Mucosa of rectum (tissue), 2 donors: ENCODE results near the gene ETF1.

Experiments
- H3K27ac ChIP-seq, 2 donors: one replicate each; pipeline ENCODE4 v1.7.0; 2013; ENCODE audit warnings: inconsistent platforms in 2 of 2, low read depth in 2 of 2, low read length in 2 of 2
- H3K27me3 ChIP-seq, 2 donors: one replicate each; pipeline ENCODE4 v1.7.0; 2013; ENCODE audit warnings: low read length in 2 of 2; ENCODE audit not compliant: control insufficient read depth in 2 of 2, insufficient read depth in 2 of 2
- H3K36me3 ChIP-seq, 2 donors: one replicate each; pipeline ENCODE4 v1.7.0; 2013; ENCODE audit warnings: low read length in 2 of 2; ENCODE audit not compliant: control insufficient read depth in 2 of 2, insufficient read depth in 2 of 2
- H3K4me1 ChIP-seq, 2 donors: one replicate each; pipeline ENCODE4 v1.7.0; 2013; ENCODE audit warnings: low read length in 2 of 2, mild to moderate bottlenecking in 1 of 2; ENCODE audit not compliant: control insufficient read depth in 2 of 2, insufficient read depth in 2 of 2
- H3K4me3 ChIP-seq, 2 donors: one replicate each; pipeline ENCODE4 v1.7.0; 2013; ENCODE audit warnings: low read length in 2 of 2
- H3K9ac ChIP-seq, 2 donors: one replicate each; pipeline ENCODE4 v1.7.0; 2013; ENCODE audit warnings: low read length in 2 of 2, low read depth in 1 of 2, mild to moderate bottlenecking in 1 of 2
- H3K9me3 ChIP-seq, 2 donors: one replicate each; pipeline ENCODE4 v1.7.0; 2013; ENCODE audit warnings: low read length in 2 of 2; ENCODE audit not compliant: control insufficient read depth in 2 of 2
- donor health status: healthy.
- donor health status: Normal muscosa, but diverticular disease.

Gene ETF1

DNA sequence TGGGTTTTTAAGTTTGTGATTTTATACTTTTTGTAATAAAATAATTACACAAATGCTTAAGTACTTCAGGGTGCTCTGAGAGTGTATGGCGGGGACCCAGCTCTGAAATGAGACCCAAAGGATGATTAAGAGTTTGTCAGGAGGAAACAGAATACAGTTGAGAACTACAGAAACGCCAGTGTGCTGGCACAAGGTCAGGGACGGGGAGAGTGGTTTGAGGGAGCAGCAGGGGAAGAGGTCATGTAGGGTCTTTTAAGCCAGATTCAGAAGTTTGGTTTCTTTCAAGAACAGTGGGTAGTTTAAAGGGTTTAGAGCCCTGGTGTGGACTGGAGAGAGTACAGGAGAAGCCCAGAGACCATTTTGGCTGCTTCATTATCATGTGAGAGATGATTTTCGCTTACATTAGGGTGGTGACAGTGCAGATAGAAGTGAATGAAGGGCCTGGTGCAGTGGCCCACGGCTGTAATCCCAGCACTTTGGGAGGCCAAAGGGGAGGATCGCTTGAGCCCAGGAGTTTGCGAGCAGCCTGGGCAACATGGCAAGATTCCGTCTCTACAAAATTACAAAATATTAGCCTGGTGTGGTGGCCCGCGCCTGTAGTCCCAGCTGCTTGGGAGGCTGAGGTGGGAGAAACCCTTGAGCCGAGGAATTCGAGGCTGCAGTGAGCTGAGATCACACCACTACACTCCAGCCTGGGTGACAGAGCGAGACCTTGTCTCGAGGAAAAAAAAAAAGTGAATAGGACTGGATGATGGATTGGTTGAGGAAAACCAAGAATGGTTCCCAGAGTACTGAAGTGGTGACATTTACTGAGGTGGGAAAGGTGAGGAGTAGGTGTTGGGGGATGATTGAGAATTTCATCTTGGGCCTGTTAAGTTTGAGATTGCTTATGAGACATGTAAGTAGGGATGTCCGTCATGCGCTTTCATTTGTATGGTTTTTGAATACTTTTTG, 1.4 kb upstream of the ETF1 start:
- Histone ChIP-seq H3K36me3 (peaks cover 4% of the 10 kb centered on the region in 2 donors), H3K9ac (peak overlapping the region; percentile 97 to 100), H3K27ac (peak overlapping the region; percentile 96 to 100), H3K27me3 (no peaks in the 10 kb centered on the region), H3K4me3 (peak overlapping the region; percentile 87 to 98), H3K4me1 (peaks cover 21 to 28% of the 10 kb centered on the region in 2 donors), H3K9me3 (no peaks in the 10 kb centered on the region)

DNA sequence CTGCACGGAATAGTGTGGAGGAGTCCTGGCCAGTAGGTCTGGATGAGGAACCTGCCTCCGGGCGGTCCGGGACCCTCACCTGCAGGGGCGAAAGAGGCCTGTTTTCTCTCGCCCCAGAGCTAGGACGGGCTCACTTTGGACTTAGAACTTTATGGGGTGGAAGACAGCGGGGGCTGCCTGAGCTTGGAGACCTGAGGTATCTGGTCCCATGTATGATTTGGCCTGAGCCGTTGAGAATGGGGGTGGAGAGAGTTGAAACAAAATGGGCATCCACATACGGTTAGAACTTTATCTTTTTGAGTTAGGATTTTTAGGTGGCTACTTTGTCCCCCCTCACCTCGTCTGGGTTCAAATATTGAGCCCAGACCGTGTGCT, 681 bp upstream of the ETF1 start:
- H3K4me3 ChIP-seq, result peak overlapping the region; percentile 87 to 98
- peak overlapping the region; percentile 97 to 100 for H3K9ac ChIP-seq
- peak overlapping the region; percentile 96 to 100 for H3K27ac ChIP-seq
- H3K9me3 ChIP-seq, result no peaks in the 10 kb centered on the region
- H3K36me3 ChIP-seq, result peaks cover 6 to 10% of the 10 kb centered on the region in 2 donors
- H3K27me3 ChIP-seq, result no peaks in the 10 kb centered on the region
- H3K4me1 ChIP-seq, result peaks cover 26 to 31% of the 10 kb centered on the region in 2 donors

DNA sequence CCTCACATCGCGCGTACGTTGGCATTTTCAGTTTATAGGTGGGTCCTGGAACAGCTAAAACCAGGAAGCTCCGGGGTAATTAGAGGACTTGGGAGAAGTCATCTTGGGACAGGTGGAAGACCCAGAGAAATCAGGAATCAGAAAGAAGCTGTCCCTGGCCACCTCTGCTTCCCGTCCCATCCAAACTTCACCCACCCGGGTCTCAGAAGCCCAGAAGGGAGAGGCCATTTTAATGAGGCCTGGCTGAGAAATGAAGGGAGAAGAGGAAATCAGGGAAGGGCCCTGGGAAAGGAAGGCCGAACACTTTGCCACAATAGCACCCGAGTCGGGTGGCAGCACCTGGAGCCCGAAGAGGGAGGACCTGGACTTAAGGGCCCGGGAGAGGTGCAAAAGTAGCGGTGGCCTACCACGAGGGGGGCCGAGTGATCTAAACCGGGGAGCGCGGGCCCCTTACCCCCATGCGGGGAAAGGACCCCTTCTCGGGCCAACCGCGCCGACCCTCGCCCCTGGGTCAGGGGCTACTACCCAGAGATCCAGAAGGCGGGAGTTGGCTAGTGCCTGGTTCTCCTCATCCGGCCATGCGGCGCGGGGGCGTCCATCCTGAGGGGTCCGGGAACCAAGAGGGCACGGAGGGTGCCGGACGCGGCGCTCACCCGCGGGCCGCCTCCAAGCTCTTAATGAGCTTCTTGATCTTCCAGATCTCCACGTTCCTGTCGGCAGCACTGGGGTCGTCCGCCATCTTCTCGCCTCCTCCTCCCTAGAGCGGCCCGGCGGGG, 668 bp downstream of the ETF1 start:
- H3K9me3 ChIP-seq, result no peaks in the 10 kb centered on the region
- H3K27me3 ChIP-seq, result no peaks in the 10 kb centered on the region
- peak overlapping the region; percentile 95 to 97 for H3K9ac ChIP-seq
- H3K36me3 ChIP-seq, result peaks cover 6 to 10% of the 10 kb centered on the region in 2 donors
- H3K27ac ChIP-seq, result peak overlapping the region; percentile 96 to 100
- peak overlapping the region; percentile 74 to 89 for H3K4me3 ChIP-seq
- peaks cover 26 to 31% of the 10 kb centered on the region in 2 donors for H3K4me1 ChIP-seq

DNA sequence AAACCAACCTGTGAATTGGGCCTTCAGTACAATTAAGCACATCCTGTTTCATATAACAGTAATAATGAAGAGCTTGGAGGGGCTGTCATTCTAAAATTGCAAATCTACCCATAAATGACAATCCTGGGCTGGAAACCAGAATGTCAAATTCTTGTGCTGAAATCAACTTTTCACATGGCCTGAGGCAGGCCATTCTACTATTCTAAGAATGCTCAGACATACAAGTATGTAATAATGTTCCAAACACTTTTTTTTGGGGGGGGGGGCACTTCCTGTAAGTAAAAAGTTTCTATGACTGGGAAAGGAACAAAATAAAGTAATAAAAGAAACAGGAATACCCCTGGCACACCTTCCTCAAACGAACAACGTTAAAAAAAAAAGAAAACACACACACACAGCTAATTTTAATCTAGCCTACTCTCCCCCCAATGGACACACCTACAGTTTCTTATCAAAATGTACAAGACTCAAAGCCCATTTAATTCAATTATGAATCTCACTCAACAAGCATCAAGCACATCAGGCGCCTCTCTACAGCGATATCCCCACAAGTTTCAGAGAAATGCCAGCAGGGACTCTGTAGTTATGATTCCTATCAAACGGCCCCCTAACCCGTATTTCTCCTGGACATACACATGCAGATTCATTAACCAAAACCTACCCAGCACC, 1.4 kb downstream of the ETF1 start:
- peak overlapping the region; percentile 74 to 89 for H3K4me3 ChIP-seq
- no peaks in the 10 kb centered on the region for H3K9me3 ChIP-seq
- H3K4me1 ChIP-seq, result peaks cover 26 to 31% of the 10 kb centered on the region in 2 donors
- peak overlapping the region; percentile 96 to 100 for H3K27ac ChIP-seq
- peaks cover 6 to 10% of the 10 kb centered on the region in 2 donors for H3K36me3 ChIP-seq
- no peaks in the 10 kb centered on the region for H3K27me3 ChIP-seq
- H3K9ac ChIP-seq, result peak overlapping the region; percentile 95 to 97

DNA sequence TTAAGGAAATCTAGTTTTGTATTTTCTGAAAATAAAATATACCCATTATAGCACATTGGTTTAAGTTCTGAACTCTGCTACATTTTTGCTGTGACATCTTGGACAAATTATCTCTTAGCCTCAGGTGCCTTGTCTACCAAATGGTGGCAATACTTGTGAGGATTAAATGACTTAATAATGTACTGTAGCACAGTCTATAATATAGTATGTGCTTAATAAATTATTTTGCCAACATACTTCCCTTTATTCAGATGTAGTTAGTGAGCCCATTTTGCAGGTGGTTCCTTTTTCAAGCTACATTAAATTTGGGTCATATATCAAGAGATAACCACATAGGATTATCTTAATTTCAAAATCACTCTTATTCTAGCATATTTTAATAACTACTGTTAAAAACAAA, 3.2 kb downstream of the ETF1 start:
- H3K27me3 ChIP-seq, result no peaks in the 10 kb centered on the region
- H3K4me3 ChIP-seq, result no peak overlapping the region
- no peak overlapping the region for H3K27ac ChIP-seq
- H3K4me1 ChIP-seq, result peaks cover 22% of the 10 kb centered on the region in 2 donors
- peaks cover 6 to 12% of the 10 kb centered on the region in 2 donors for H3K36me3 ChIP-seq
- no peak overlapping the region for H3K9ac ChIP-seq
- H3K9me3 ChIP-seq, result no peaks in the 10 kb centered on the region

DNA sequence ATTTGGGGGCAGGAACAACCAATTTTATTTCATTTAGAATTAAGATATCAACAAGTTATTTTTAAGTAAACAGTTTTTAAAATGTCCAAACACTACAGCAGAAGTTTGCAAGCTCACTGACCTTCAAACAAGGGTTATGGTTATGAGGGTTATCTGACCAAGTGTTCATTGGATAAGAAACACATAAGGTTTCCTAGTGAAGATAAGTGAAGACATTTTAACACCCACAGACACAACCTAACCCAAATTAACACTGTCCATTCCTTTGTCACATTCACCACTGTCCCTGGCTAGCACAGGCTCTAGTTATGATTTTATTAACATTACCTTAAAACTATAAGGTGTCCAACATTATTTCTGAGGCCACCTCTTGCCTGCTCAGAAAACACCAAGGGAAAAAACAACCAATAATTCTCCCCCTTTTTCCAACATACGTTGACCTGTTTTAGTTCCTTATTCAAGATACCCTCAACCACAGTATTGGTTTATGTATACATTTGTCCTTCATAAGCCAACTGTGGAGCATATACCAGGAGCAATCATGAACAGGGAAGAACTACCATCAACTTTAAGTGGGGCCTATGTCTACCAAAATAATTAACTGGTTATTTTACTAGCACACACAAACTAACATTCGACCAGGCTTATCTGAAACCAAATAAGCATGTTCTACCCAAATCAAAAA, 4.0 kb downstream of the ETF1 start:
- Histone ChIP-seq H3K4me1 (peaks cover 15% of the 10 kb centered on the region in 2 donors), H3K9me3 (no peaks in the 10 kb centered on the region), H3K36me3 (peaks cover 6 to 12% of the 10 kb centered on the region in 2 donors), H3K27ac (no peak overlapping the region), H3K9ac (no peak overlapping the region), H3K27me3 (no peaks in the 10 kb centered on the region), H3K4me3 (no peak overlapping the region)

DNA sequence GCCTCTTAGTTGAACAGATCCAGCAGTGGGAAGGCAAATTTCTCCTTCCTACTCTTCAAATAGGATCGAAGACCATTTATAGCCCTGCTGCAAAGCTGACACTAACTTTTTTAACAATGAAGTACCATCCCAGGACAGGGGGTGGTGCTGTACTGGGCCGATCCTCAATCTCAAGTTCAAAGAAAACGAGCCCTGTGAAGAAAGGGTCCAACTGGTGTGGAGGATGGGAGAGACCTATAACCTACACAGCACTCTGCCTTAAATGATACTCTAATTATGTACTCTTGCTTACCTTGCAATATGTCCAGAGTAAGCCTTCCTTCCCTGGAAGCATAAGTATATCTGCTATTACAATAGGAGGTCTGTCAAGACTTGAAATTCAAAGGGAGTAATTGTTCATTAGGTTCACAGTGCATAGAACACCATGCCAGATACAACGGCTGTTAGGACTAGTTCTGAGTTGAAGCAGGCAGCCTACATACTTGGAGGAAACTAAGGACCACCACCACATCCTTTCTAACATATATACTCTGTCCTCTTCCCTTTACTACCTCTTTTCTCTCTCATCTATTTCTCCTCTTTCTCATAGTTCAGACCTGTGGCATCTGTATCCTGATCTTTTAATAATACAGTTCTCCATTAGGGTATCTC, 6.2 kb downstream of the ETF1 start:
- no peak overlapping the region for H3K27ac ChIP-seq
- peaks cover 6 to 12% of the 10 kb centered on the region in 2 donors for H3K36me3 ChIP-seq
- no peaks in the 10 kb centered on the region for H3K27me3 ChIP-seq
- H3K9ac ChIP-seq, result no peak overlapping the region
- H3K4me3 ChIP-seq, result no peak overlapping the region
- peaks cover 11 to 12% of the 10 kb centered on the region in 2 donors for H3K4me1 ChIP-seq
- no peaks in the 10 kb centered on the region for H3K9me3 ChIP-seq

DNA sequence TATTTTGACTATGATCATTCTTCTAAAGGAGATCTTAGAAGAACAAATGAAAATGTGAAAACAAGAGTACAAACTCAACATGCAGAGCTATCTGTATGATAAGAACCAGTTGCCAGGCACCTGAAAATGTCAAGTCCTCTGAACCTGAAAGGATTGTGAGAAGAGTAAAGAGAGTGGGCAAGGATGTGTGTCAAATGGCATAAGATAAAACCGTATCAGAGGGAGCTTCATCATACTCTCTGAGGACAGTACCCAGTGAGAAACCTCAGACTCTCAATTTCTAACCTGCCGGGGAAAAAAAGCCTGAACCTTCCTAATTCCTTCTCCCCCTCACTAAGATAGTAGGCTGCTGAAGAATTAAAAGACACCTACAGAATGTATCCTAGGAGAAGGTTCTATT, 6.8 kb downstream of the ETF1 start:
- Histone ChIP-seq H3K27ac (no peak overlapping the region), H3K27me3 (no peaks in the 10 kb centered on the region), H3K9me3 (no peaks in the 10 kb centered on the region), H3K36me3 (peaks cover 6 to 12% of the 10 kb centered on the region in 2 donors), H3K4me1 (peaks cover 6 to 8% of the 10 kb centered on the region in 2 donors), H3K9ac (no peak overlapping the region), H3K4me3 (no peak overlapping the region)
